HG03558 (cell line): ENCODE data around the gene RARRES1.

Experiments used
- ATAC-seq: cut with Tn5 transposase; IDR thresholded peaks from one replicate; pipeline ENCODE4 v1.9.1; 2021; ENCODE audit warnings: moderate number of reproducible peaks; ENCODE audit not compliant: unreplicated experiment; ENCODE audit errors: extremely low read depth

Gene RARRES1

GRCh38 chr3:158731938-158732855, at the start of gene RARRES1:
RARRES1 (minus strand) TSS chr3:158732457; CDS start chr3:158732415, 42 bp downstream.
- ATAC-seq, result peak; percentile 65

- no peak for ATAC-seq
Observed at GRCh38 chr3:158781849-158782248, 49.6 kb upstream of the RARRES1 start.

- no peak for ATAC-seq
Observed at GRCh38 chr3:158781191-158781590, 48.9 kb upstream of the RARRES1 start.

GRCh38 chr3:158780766-158781165, 48.5 kb upstream of the RARRES1 start:
- no peak for ATAC-seq

GRCh38 chr3:158777161-158777873, 45.1 kb upstream of the RARRES1 start:
- no peak for ATAC-seq

- no peak for ATAC-seq
Observed at GRCh38 chr3:158776531-158776930, 44.3 kb upstream of the RARRES1 start.

- ATAC-seq, result no peak
Observed at GRCh38 chr3:158775426-158776410, 43.5 kb upstream of the RARRES1 start.

GRCh38 chr3:158774965-158775364, 42.7 kb upstream of the RARRES1 start:
- ATAC-seq, result no peak

GRCh38 chr3:158773845-158774830, 41.9 kb upstream of the RARRES1 start:
- ATAC-seq, result no peak

GRCh38 chr3:158773166-158773565, 40.9 kb upstream of the RARRES1 start:
- ATAC-seq, result no peak

- ATAC-seq, result no peak
Observed at GRCh38 chr3:158771982-158772381, 39.7 kb upstream of the RARRES1 start.

- no peak for ATAC-seq
Observed at GRCh38 chr3:158771577-158771976, 39.3 kb upstream of the RARRES1 start.

- no peak for ATAC-seq
Observed at GRCh38 chr3:158770741-158771350, 38.6 kb upstream of the RARRES1 start.

- no peak for ATAC-seq
Observed at GRCh38 chr3:158769952-158770740, 37.9 kb upstream of the RARRES1 start.

GRCh38 chr3:158769549-158769948, 37.3 kb upstream of the RARRES1 start:
- ATAC-seq, result no peak

GRCh38 chr3:158768881-158769543, 36.8 kb upstream of the RARRES1 start:
- ATAC-seq, result no peak

GRCh38 chr3:158768361-158768787, 36.1 kb upstream of the RARRES1 start:
- no peak for ATAC-seq
